ENCODE measurements around the gene FOXA3. TPM values are rescaled to one million over a fixed set of nuclear protein-coding genes. Genes with fewer than 3 reads are reported as not detected.

FOXA3 gene
- total and polyA plus RNA-seq, 2 of the 4 experiments (the other 2 are of a cell fraction), result not detected

GRCh38 chr19:45879971-45880370 is 15.8 kb downstream of the FOXA3 start:
- Histone ChIP-seq H3K9me3 (ENCODE audit: control insufficient read depth, insufficient read depth, low read length) (no peaks in the 10 kb centered on the region), H2BK15ac (ENCODE audit: low read depth, low read length) (no peak overlapping the region), H2AK9ac (replicated peaks; ENCODE audit: low read depth, low read length, poor library complexity) (no peak overlapping the region), H3K4me2 (ENCODE audit: low read depth, low read length) (no peak overlapping the region), H3K14ac (replicated peaks; ENCODE audit: low read depth, low read length) (no peak overlapping the region), H2BK5ac (ENCODE audit: low read depth, low read length, poor library complexity, severe bottlenecking) (no peak overlapping the region), H3K9me1 (ENCODE audit: insufficient read depth, low read length) (no peaks in the 10 kb centered on the region), H4K8ac (ENCODE audit: low read depth in 2 of 2, low read length in 2 of 2) (no peak overlapping the region), H2BK120ac (ENCODE audit: low read depth, low read length) (no peak overlapping the region), H3K9ac (ENCODE audit: low read depth, low read length) (no peak overlapping the region), H3K4me3 (ENCODE audit: insufficient read depth, low read depth, low read length) (no peak overlapping the region), H2BK20ac (ENCODE audit: low read depth, low read length) (no peak overlapping the region), H3K56ac (ENCODE audit: extremely low read depth, insufficient read depth, low read length) (no peak overlapping the region), H4K5ac (ENCODE audit: low read depth, low read length) (no peak overlapping the region), H3K79me1 (ENCODE audit: low read depth in 1 of 2, low read length in 2 of 2) (peaks cover 8 to 16% of the 10 kb centered on the region in 2 experiments), H3K18ac (ENCODE audit: low read depth, low read length) (no peak overlapping the region), H3K27ac (ENCODE audit: insufficient read depth, low read length) (no peak overlapping the region), H4K91ac (ENCODE audit: insufficient read depth, low read depth, low read length) (no peak overlapping the region), H4K20me1 (ENCODE audit: insufficient read depth, low read length) (peaks cover 9% of the 10 kb centered on the region), H2AFZ (replicated peaks; ENCODE audit: low read length, poor library complexity) (no peak overlapping the region), H3K4ac (ENCODE audit: low read depth, low read length) (no peak overlapping the region), H3K4me1 (ENCODE audit: control insufficient read depth, insufficient read depth, low read length) (peaks cover 9% of the 10 kb centered on the region), H3K36me3 (ENCODE audit: control insufficient read depth, insufficient read depth, low read length) (peaks cover 7% of the 10 kb centered on the region; the same call in 1 of the 2 replicates), H3K27me3 (ENCODE audit: control insufficient read depth, insufficient read depth, low read length) (peaks cover 9% of the 10 kb centered on the region; the same call in 1 of the 2 replicates), H3K23ac (ENCODE audit: low read depth, low read length) (no peak overlapping the region), H2AK5ac (ENCODE audit: low read depth, low read length) (no peak overlapping the region)
- no peak for DNase-seq
- CTCF ChIA-PET, result no interaction called here
- intact Hi-C loops (cut with micrococcal nuclease) (no loop called here), in situ Hi-C loops (cut with MboI; ENCODE audit: low sequenced_read_pairs) (no loop called here), dilution Hi-C loops (cut with HindIII; ENCODE audit: low sequenced_read_pairs, unreplicated experiment) (no loop called here)
- ATAC-seq (ENCODE audit: low read depth), result no peak
- no peak for TF ChIP-seq SMC3 (IDR thresholded peaks at IDR 0.05; ENCODE audit: low read depth, low read length)
- TF ChIP-seq MXI1 (IDR thresholded peaks at IDR 0.05; ENCODE audit: borderline replicate concordance, low read depth, low read length), result no peak
- TF ChIP-seq, protein P1, sequence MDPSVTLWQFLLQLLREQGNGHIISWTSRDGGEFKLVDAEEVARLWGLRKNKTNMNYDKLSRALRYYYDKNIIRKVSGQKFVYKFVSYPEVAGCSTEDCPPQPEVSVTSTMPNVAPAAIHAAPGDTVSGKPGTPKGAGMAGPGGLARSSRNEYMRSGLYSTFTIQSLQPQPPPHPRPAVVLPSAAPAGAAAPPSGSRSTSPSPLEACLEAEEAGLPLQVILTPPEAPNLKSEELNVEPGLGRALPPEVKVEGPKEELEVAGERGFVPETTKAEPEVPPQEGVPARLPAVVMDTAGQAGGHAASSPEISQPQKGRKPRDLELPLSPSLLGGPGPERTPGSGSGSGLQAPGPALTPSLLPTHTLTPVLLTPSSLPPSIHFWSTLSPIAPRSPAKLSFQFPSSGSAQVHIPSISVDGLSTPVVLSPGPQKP (IDR thresholded peaks at IDR 0.05; ENCODE audit: borderline replicate concordance, low read depth, low read length), result no peak
- no peak for TF ChIP-seq MAZ (IDR thresholded peaks at IDR 0.05; ENCODE audit: borderline replicate concordance, low read depth, low read length)
- TF ChIP-seq USF2 (IDR thresholded peaks at IDR 0.05; ENCODE audit: low read depth, low read length), result no peak
- no peak for TF ChIP-seq CHD1 (IDR thresholded peaks at IDR 0.05; ENCODE audit: low read depth, low read length)
- TF ChIP-seq, protein P2, sequence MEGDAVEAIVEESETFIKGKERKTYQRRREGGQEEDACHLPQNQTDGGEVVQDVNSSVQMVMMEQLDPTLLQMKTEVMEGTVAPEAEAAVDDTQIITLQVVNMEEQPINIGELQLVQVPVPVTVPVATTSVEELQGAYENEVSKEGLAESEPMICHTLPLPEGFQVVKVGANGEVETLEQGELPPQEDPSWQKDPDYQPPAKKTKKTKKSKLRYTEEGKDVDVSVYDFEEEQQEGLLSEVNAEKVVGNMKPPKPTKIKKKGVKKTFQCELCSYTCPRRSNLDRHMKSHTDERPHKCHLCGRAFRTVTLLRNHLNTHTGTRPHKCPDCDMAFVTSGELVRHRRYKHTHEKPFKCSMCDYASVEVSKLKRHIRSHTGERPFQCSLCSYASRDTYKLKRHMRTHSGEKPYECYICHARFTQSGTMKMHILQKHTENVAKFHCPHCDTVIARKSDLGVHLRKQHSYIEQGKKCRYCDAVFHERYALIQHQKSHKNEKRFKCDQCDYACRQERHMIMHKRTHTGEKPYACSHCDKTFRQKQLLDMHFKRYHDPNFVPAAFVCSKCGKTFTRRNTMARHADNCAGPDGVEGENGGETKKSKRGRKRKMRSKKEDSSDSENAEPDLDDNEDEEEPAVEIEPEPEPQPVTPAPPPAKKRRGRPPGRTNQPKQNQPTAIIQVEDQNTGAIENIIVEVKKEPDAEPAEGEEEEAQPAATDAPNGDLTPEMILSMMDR (conservative IDR thresholded peaks at IDR 0.05; ENCODE audit: low read depth, low read length), result no peak
- no peak for TF ChIP-seq FOS (IDR thresholded peaks at IDR 0.05; ENCODE audit: low read depth, low read length)
- no peak for TF ChIP-seq RFX5 (IDR thresholded peaks at IDR 0.05; ENCODE audit: low read depth, low read length)
- TF ChIP-seq RAD21 (IDR thresholded peaks at IDR 0.05; ENCODE audit: low read length), result no peak
- no peak for TF ChIP-seq MAFK (IDR thresholded peaks at IDR 0.05; ENCODE audit: low read depth, low read length)
- no peak for TF ChIP-seq CEBPB (IDR thresholded peaks at IDR 0.05; ENCODE audit: low read depth, low read length)
- no peak for TF ChIP-seq BHLHE40 (IDR thresholded peaks at IDR 0.05; ENCODE audit: low read depth, low read length)
- TF ChIP-seq POLR2A (IDR thresholded peaks at IDR 0.05; ENCODE audit: low read depth, low read length), result no peak
- POLR2A ChIA-PET (ENCODE audit: unreplicated experiment), result no interaction called here
- WGBS, 2 experiments (ENCODE audit: extremely low coverage in 2 of 2, insufficient read length in 1 of 2), result 83% methylated on average over 1 of the region's 2 CpGs; no CpG with 5 or more reads in 1 of the 2 experiments
- no TSS peak for BruUV-seq (replicated peaks)

All from IMR-90 (cell line).